ENCODE data around the gene RAD51B. TPM values are rescaled to one million over a fixed set of nuclear protein-coding genes. Genes with fewer than 3 reads are reported as not detected.

The RAD51B gene
- total RNA-seq, 4 donors from 2014 or later, result 5.0 to 31.8 (median 20.6) TPM

DNA sequence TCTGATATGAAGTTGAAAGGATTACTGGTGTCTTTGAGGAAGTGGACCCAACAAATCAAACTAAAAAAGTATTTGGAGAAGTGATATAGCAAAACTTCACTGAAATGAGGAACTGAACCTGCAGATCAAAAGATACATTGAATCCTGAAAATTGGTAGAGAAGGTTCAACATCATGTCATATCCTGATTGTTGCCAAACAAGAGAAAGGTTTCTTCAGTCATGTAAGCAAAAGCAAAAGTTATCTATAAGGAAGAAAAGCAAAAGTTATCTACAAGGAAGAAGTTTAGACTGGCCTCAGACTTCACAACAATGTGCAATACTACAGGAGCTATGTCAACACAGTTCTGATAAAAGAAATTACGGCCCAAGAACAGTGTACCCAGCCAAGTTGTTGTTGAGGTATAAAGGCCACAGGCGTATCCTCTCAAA lies 142.7 kb downstream of the RAD51B start:
- in situ Hi-C loops (cut with MboI; ENCODE audit: low pct_ligation_motif_present in 1 of 4, low pct_unique_long_range_greater_than_20kb in 1 of 4, low sequenced_read_pairs in 3 of 4) (loop anchor here in 2 of 4 donors (10.0 to 25.0 kb wide), 2 partner anchors 175 to 283 kb away; no protein-coding TSS in a partner anchor), intact Hi-C loops (cut with DNase I; ENCODE audit: low total_unique reads) (no loop called here)
- Histone ChIP-seq H3K27me3 (no peaks in the 10 kb centered on the region), H3K9me3 (no peaks in the 10 kb centered on the region), H3K27ac (peak overlapping the region; percentile 81 to 87 (median 85)), H3K36me3 (no peaks in the 10 kb centered on the region), H3K4me3 (no peak overlapping the region), H3K4me1 (peaks cover 19 to 61% (median 48%) of the 10 kb centered on the region in 4 donors)
- TF ChIP-seq EP300 (IDR thresholded peaks at IDR 0.05; ENCODE audit: low read depth) (no peak), POLR2AphosphoS5 (IDR thresholded peaks at IDR 0.05) (peak in 2 of 3 donors; percentile 37 to 61), POLR2A (IDR thresholded peaks at IDR 0.05) (no peak)
- TF ChIP-seq, protein P1, sequence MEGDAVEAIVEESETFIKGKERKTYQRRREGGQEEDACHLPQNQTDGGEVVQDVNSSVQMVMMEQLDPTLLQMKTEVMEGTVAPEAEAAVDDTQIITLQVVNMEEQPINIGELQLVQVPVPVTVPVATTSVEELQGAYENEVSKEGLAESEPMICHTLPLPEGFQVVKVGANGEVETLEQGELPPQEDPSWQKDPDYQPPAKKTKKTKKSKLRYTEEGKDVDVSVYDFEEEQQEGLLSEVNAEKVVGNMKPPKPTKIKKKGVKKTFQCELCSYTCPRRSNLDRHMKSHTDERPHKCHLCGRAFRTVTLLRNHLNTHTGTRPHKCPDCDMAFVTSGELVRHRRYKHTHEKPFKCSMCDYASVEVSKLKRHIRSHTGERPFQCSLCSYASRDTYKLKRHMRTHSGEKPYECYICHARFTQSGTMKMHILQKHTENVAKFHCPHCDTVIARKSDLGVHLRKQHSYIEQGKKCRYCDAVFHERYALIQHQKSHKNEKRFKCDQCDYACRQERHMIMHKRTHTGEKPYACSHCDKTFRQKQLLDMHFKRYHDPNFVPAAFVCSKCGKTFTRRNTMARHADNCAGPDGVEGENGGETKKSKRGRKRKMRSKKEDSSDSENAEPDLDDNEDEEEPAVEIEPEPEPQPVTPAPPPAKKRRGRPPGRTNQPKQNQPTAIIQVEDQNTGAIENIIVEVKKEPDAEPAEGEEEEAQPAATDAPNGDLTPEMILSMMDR (IDR thresholded peaks at IDR 0.05), result no peak
- DNase-seq, result no peak
- 10 to 49% methylated on average over 2 of the region's 2 CpGs for WGBS, 2 donors (ENCODE audit: low coverage in 1 of 2)

GRCh38 chr14:67963545-67963944 lies 144.0 kb downstream of the RAD51B start:
- Histone ChIP-seq H3K9me3 (no peaks in the 10 kb centered on the region), H3K4me1 (peaks cover 19 to 69% (median 48%) of the 10 kb centered on the region in 4 donors), H3K4me3 (peak overlapping the region in 1 of 4 donors; percentile 21), H3K36me3 (no peaks in the 10 kb centered on the region), H3K27me3 (no peaks in the 10 kb centered on the region), H3K27ac (peak overlapping the region; percentile 81 to 87 (median 85))
- TF ChIP-seq POLR2A (IDR thresholded peaks at IDR 0.05) (no peak), EP300 (IDR thresholded peaks at IDR 0.05; ENCODE audit: low read depth) (no peak), POLR2AphosphoS5 (IDR thresholded peaks at IDR 0.05) (no peak)
- TF ChIP-seq, protein P1 (IDR thresholded peaks at IDR 0.05), result no peak
- in situ Hi-C loops (cut with MboI; ENCODE audit: low pct_ligation_motif_present in 1 of 4, low pct_unique_long_range_greater_than_20kb in 1 of 4, low sequenced_read_pairs in 3 of 4), result loop anchor here in 2 of 4 donors (10.0 to 25.0 kb wide), 2 partner anchors 174 to 281 kb away; no protein-coding TSS in a partner anchor
- intact Hi-C loops (cut with DNase I; ENCODE audit: low total_unique reads), result no loop called here
- no peak for DNase-seq
- 9 to 23% methylated on average over 2 of the region's 2 CpGs for WGBS, 2 donors (ENCODE audit: low coverage in 1 of 2)

DNA sequence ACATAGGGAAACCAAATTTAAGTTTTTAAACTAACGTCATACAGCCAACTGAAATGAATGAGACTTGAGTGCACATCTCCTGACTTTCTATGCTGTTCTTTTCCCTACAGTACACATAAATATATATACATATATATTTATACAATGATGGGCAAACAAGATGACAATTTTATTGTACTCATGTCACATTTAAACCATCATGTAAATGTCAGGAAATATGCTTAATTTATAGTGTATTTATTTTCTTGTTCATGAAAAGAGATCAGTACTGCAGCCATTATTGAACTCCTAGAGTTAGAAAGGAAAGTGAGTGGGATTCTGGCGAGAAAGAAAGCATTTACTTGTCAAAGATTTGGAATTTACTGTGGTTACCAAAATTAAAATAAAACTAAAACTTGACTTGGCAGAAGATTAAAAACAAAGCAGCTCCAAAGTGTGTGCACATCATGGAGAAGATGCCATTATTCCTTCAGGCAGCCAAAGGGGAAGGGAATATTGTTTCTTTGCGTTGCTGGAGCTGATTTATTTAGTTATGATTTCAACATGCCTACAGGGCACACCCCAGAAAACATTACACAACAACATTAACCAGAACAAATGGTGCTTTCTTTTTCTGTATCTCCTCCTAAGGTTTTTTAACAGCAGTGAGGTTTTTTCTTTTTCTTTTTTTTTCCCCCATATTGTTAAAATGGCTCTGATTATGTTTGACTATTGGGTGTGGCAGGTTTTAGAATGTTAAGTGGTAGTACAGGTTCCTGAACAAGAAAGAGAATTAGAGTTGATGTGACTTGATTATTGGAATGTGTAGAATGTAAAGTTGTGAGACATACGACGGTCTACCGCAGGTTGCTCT lies 144.6 kb downstream of the RAD51B start:
- in situ Hi-C loops (cut with MboI; ENCODE audit: low pct_ligation_motif_present in 1 of 4, low pct_unique_long_range_greater_than_20kb in 1 of 4, low sequenced_read_pairs in 3 of 4), result loop anchor here in 2 of 4 donors (10.0 to 25.0 kb wide), 2 partner anchors 173 to 281 kb away; no protein-coding TSS in a partner anchor
- Histone ChIP-seq H3K4me1 (peaks cover 19 to 69% (median 48%) of the 10 kb centered on the region in 4 donors), H3K36me3 (no peaks in the 10 kb centered on the region), H3K4me3 (peak overlapping the region in 1 of 4 donors; percentile 21), H3K27ac (peak overlapping the region; percentile 81 to 87 (median 85)), H3K27me3 (no peaks in the 10 kb centered on the region), H3K9me3 (no peaks in the 10 kb centered on the region)
- 35 to 37% methylated on average over 6 of the region's 6 CpGs for WGBS, 2 donors (ENCODE audit: low coverage in 1 of 2)
- TF ChIP-seq, protein P1 (IDR thresholded peaks at IDR 0.05), result peak in 1 of 5 experiments; percentile 8
- TF ChIP-seq EP300 (IDR thresholded peaks at IDR 0.05; ENCODE audit: low read depth) (peak; percentile 3), POLR2AphosphoS5 (IDR thresholded peaks at IDR 0.05) (peak in 2 of 3 donors; percentile 58 to 68), POLR2A (IDR thresholded peaks at IDR 0.05) (no peak)
- intact Hi-C loops (cut with DNase I; ENCODE audit: low total_unique reads), result no loop called here
- no peak for DNase-seq

DNA sequence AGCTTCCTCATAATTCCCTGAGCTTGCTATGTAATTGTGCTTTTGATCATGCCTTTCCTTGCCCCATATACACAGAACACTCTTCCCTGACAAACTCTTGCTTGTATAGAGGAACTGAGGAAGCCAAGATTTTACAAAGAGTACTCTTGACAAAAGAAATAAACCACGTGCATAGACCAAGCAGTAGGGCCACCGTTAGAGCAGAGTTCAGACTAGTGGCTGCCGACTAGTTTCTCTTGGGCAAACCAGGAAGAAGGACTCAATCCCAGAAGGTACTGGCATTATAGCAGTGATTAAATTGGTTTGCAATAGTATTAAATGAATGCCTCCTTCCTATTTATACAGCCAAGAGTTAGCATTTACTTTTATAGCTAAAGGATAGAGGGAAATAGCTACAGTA lies 146.1 kb downstream of the RAD51B start:
- peaks cover 19 to 72% (median 49%) of the 10 kb centered on the region in 4 donors for H3K4me1 ChIP-seq
- 49 to 56% methylated on average over 3 of the region's 3 CpGs for WGBS, 2 donors (ENCODE audit: low coverage in 1 of 2)
- intact Hi-C loops (cut with DNase I; ENCODE audit: low total_unique reads), result no loop called here

More for the DNA sequence above, 146.1 kb downstream of the RAD51B start:
- no peaks in the 10 kb centered on the region for H3K27me3 ChIP-seq
- in situ Hi-C loops (cut with MboI; ENCODE audit: low pct_ligation_motif_present in 1 of 4, low pct_unique_long_range_greater_than_20kb in 1 of 4, low sequenced_read_pairs in 3 of 4), result loop anchor here in 2 of 4 donors (10.0 to 25.0 kb wide), 2 partner anchors 172 to 279 kb away; no protein-coding TSS in a partner anchor
- DNase-seq, result no peak
- TF ChIP-seq EP300 (IDR thresholded peaks at IDR 0.05; ENCODE audit: low read depth), result no peak
- no peak for TF ChIP-seq POLR2A (IDR thresholded peaks at IDR 0.05)
- TF ChIP-seq, protein P1 (IDR thresholded peaks at IDR 0.05), result no peak
- TF ChIP-seq POLR2AphosphoS5 (IDR thresholded peaks at IDR 0.05), result no peak
- H3K36me3 ChIP-seq, result no peaks in the 10 kb centered on the region
- H3K27ac ChIP-seq, result peak overlapping the region; percentile 81 to 87 (median 85)
- H3K9me3 ChIP-seq, result no peaks in the 10 kb centered on the region
- no peak overlapping the region for H3K4me3 ChIP-seq
